Middle frontal gyrus (tissue), 1 donor: Measurements from ENCODE around the gene CCDC38.

Experiments
- DNase-seq: peaks from one replicate; pipeline ENCODE4 v3.0.0-alpha.2; 2015; ENCODE audit warnings: low spot score; ENCODE audit errors: extremely low spot score

The CCDC38 gene

DNA sequence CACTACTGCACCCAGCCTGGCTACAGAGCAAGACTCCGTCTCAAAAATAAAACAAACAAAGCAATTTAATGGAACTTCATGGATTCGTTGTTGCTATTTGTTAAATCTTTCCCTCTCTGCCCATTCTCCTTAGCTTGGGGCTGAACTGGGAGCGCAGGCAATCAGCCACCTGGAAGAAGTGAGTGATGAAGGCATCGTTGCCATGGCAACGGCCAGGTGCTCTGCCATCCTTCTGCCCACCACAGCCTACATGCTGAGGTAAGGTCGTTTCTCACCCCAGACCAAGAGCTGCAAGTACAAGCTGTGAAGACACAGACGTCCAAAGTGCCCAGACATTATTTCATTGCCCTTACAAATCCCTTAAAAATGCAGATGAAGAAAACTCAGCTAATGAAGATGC lies 19.8 kb upstream of the CCDC38 start:
- DNase-seq = no peak

DNA sequence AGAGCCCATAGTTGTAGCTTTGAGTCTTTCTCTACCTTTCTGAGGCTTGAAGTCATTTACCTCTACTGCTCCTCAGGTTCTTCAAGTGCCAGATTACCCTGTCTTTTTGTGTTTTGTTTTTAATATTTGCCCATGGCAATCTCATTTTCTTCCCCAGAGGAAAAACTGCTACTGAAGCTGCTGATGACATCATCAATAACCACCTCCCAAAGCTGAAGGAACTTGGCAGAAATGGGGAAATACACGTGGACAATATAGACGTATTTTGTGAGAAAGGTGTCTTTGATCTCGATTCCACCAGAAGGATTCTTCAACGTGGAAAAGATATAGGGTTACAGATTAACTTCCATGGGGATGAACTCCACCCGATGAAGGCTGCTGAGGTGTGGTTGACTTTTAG lies 17.8 kb upstream of the CCDC38 start:
- no peak for DNase-seq

DNA sequence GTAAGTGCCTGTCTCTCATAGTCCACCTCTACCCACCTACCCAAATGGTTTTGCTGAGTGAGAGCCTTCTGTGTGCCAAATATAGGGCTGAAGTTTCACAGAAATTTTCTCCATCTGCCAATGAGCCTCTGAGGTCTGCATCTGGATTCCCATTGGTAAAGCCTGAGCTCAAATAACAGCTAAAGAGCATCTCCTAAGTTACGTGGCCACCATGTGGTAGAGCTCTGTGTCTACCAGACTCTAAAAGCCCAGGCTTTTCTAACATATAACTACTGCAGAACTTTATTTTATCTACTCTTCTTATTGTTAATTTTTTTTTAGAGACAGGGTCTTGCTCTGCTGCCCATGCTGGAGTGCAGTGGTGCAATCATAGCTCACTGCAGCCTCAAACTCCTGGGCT lies 16.7 kb upstream of the CCDC38 start:
- DNase-seq = no peak

DNA sequence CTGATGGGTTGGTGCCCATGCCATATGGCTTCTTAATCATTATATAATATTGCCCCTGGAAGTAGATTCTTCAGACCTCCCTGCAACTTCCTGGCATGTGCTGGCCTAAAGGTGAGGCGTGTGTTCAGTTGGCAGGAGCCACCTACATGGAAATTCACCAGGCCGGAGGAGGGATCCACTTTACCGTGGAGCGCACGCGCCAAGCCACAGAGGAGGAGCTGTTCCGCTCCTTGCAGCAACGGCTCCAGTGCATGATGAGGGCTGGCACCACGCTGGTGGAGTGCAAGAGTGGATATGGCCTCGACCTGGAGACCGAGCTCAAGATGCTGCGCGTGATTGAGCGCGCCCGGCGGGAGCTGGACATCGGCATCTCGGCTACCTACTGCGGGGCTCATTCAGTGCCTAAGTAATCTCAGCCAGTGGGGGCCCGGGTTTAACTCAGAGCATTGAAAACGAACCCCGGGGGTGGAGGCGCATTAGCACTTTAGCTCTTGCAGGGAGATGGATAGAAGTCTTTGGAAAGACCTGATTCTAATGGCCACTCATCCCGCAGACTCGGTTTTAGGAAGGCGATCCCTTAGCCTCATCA lies 14.2 kb upstream of the CCDC38 start:
- DNase-seq = no peak

DNA sequence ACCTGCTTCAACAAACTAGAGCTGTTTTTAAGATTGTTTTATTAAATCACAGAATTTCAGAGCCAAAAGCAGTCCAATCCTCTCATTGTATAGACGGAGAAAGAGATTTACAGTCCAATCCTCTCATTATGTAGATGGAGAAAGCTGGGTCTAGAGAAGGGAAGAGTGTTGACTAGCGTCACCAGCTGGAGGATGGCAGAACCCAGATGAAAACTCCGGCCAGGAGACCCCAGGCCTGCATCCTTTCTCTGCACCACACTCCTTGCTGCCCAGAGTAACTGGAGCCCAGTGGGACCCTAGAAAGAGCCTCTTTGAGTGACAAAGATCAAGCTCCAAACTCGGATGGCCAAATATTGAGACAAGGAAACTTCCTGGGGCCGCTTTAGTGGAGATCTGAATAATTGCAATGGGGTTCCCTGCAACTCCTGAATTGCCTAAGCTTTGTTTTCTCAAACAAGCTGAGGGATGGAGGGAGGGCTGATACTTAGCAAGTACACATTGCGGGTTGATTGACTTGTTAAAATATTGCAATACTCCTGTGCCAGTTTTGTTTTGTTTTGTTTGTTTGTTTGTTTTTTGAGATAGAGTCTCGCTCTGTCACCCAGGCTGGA lies 13.2 kb upstream of the CCDC38 start:
- no peak for DNase-seq

DNA sequence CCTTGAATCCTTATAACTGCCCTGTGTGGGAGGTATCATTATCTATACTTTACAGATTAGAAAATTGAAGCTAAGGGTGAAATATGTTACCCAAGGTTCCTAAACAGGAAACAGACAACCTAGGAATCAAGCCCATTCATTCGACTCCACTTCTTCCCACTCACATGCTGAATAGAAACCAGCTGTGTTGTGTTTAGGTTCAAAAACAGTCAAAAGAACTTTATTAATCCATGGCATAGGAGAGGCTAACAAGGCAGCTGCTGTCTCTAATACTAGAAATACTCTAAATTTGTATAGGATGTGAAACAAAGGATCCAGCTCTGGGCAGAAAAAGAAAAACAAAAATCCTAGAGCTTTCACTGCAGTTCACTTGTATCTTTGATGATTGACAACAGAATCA lies 10.6 kb upstream of the CCDC38 start:
- no peak for DNase-seq

DNA sequence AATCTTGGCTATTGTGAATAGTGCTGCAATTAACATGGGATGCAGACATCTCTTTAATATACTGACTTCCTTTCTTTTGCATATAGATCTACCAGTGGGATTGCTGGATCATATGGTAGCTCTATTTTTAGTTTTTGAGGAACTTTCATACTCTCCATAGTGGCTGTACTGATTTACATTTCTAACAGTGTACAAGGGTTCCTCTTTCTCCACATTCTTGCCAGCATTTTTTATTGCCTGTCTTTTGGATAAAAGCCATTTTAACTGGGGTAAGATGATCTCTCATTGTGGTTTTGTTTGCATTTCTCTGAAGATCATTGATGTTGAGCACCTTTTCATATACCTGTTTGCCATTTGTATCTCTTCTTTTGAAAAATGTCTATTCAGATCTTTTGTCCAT lies 9.1 kb upstream of the CCDC38 start:
- no peak for DNase-seq

DNA sequence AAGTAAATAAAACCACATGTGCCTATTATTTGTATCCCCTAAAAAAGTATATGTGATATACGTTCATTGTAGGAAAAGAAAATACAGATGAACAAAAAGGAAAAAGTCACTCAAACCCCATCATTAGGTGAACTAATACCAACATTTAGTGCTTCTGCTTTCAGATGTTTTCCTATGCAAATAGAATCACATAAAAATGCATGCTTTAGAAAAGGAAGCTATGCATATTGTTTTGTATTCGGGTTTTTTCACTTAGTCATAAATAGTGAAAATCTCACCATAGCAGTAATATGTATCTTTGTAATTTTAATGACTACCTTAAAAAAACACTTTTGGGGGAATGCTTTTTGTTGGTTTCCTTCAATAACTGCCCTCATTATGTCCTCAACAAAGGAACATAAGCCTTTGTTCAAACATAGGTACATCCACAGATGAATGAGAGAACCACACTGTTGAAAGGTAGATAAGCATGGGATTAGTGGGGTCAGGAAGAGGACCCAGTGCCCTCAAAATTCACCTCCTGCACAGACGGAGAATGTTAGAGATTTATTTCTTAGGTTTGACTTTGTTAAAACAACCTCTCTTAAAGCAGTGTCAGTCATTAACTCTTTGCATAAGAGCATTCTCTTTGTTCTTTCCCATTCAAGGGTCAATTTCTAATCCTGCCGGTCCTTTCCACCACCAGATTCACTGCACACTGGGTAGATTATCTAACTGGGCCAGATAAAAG lies 7.2 kb upstream of the CCDC38 start:
- DNase-seq = no peak

DNA sequence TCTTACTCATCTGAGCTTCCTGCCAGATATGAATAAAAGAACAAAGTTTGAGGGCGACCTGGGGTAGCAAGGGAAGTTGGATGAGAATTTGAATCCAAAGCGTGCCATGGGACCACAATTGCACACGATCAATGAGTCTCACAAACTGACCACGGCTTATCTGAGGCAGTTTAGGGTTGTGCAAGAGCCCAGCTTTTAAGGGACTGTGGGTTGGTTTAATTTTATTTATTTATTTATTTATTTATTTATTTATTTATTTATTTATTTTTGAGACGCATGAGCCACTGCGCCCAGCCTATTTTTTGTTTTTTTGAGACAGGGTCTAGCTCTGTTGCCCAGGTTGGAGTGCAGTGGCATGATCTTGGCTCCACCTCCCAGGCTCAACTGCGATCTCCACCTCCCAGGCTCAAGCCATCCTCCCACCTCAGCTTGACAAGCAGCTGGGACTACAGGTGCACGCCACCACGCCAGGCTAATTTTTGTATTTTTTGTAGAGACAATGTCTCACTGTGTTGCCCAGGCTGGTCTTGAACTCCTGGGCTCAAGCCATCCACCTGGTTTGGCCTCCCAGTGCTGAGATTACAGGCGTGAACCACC lies 1.8 kb upstream of the CCDC38 start:
- no peak for DNase-seq

DNA sequence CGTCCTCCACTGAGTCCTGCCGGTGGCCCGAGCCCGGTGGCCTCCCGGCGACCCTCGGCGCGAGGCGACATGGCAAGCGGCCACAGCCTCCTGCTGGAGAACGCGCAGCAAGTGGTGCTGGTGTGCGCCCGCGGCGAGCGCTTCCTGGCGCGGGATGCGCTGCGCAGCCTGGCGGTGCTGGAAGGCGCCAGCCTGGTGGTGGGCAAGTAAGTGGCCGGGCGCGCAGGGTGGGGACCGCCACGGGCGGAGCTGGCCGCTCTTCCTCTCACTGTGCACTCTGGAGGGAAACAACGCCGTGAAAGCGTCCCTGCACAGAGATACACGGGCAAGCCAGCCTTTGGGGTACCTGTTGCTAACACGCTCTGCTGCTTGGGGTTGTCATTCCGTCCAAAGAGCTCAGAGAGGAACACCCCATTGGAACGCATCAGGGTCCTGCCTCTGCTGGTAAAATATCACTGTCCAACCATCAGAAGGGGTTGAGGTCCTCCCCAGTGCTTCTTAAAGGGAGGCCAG lies 972 bp upstream of the CCDC38 start, which contains the start of gene AMDHD1:
Gene AMDHD1 (plus strand): TSS at position 2 of the 513 bp plus-strand sequence. CDS start 68 bp downstream, at position 70.
- no peak for DNase-seq

DNA sequence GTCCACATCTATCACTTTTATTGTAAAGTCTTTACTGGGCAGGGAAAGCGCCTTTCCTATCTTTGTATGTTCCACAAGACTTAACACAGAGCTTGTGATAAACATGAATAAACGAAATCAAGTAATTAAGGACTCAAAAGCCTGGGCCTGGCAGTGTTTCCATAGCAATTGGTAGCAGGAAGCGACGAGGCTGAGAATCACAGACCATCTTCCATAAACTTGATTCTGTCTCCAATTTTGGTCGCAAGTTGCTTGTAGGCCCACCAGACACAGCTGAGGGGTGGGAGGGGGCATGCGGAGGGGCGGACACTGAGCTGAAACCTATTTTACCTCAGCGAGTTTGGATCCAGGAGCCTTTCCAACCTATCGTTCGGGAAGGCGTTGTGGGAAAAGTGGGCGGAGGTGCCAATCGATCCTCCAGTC lies 302 bp downstream of the CCDC38 start:
- DNase-seq = no peak

DNA sequence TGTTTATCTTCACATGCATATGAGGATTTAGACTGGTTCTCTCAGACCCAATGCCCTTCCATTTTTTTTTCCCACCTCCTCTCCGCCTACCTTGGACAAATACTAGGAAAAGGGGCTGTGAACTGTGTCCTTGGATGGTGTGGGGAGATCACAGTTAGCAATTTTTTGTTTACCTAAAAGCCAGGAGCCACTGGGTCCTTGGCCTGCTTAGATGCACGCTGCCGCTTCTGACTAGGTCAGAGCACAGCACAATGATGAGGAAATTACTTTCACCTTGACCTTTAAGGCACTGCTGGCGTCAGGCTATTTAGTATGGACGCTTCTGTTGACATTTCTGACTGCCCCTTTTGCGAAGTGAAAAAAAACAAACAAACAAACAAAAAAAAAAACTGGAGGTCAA lies 1.9 kb downstream of the CCDC38 start:
- no peak for DNase-seq

DNA sequence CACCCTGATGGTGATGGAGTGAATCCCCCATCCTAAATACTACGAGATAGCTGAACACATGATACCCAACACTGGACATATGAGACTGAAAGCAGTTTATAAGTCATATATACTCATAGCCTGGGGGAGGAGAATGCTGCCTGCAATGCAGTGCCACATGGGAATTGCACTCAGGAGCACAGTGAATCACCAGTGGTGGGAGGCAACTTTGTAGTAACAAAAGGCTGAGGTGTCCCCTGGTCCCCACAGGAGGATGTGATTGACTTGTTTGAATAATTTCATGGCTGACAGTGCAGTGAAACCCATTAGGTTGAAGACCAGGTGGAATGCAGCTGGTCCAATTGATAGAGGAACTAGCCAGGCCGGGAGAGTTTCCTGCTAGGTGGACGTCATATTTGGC lies 20.2 kb downstream of the CCDC38 start:
- DNase-seq = no peak

DNA sequence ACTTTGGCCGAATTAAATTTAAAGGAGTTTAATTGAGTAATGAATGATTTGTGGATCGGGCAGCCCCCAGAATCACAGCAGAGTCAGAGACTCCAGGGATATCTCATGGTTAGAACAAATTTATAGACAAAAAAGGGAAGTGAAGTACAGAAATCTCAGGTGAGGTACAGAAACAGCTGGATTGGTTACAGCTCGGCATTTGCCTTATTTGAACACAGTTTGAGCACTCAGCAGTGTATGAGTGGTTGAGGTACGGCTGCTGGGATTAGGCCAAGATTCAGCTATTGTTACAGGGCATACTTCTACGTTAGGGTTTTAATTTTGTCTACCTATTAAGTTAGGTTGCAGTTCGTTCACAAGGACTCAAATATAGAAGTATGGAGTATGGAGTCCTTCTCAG lies 23.3 kb downstream of the CCDC38 start:
- DNase-seq = no peak

DNA sequence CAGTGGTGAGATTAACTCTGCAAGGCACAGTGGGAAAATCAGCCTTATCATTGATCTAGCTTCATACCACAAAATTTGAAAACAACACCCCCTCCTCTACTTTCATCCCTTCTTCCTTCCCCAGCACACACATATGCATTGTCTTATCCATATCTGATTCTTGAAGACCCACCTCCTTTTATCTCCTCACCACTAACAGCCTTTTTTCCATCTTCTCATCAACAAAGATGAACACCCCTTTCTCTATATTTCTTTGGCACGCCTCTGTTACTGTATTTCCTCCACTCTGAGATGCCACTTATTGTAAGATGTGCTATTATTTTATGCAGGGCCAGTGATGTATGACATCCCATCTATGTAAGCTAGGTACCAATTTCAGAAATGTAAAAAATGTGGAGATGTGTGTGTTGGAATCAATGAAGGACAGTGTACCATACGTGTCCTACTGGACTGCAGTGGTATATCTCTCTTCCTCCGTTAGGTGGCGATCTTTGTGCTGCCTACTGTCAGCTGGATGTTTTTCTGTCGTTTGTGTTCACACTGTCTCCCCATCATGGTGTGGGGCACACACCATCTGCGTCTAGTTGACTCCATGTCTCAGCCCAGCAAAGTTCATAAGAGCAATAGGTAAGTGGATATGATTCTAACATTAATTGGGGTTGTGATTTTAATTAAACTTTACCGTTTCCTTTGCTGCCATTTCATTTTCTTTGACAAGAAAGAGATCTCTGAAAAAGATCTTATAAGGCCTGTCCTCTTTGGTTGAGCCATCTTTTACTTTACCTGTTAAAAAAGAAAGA lies 24.0 kb downstream of the CCDC38 start:
- no peak for DNase-seq

DNA sequence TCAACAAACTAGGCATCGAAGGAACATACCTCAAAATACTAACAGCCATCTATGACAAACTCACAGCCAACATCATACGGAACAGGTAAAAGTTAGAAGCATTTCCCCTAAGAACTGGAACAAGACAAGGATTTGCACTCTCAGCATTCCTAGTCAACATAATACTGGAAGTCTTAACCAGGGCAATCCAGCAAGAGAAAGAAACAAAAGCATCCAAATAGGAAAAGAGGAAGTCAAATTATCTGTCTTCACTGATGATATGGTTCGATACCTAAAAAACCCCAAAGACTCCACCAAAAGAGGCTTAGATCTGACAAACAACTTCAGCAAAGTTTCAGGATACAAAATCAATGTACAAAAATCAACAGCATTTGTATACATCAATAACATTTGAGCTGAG lies 32.5 kb downstream of the CCDC38 start:
- DNase-seq = no peak

DNA sequence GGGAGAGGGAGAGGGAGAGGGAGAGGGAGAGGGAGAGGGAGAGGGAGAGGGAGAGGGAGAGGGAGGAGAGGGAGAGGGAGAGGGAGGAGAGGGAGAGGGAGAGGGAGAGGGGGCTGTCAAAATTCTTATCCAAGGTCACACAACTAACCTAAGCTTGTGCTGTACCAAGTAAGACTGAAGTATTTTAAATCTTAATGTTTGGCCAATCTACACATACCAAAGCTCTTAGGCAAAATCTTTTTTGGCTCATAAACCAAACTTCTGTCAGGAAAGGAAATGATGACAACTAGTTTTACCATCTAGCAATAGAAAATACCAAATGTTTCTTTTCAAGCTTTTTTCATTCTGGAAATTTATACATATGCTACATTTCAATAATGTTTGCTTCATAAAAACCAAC lies 33.8 kb downstream of the CCDC38 start:
- no peak for DNase-seq

DNA sequence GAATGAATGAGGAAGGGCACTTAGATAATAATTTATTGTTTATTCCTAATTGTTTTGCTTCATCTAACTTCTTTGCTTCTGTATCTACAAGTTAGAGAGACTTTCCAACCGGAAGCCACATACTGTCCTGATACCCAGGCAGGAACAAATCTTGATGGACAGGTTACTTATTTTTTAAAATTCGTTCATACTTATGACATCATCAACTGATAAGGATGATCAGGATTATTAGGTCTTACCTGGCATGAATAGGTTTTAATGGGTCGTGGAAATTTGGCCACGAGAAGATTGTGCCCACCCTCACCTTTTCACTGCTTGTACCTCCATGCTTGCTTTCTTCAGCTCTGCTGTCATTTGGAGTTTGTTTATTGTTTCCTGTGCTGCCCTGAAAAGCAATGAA lies 44.3 kb downstream of the CCDC38 start:
- no peak for DNase-seq

DNA sequence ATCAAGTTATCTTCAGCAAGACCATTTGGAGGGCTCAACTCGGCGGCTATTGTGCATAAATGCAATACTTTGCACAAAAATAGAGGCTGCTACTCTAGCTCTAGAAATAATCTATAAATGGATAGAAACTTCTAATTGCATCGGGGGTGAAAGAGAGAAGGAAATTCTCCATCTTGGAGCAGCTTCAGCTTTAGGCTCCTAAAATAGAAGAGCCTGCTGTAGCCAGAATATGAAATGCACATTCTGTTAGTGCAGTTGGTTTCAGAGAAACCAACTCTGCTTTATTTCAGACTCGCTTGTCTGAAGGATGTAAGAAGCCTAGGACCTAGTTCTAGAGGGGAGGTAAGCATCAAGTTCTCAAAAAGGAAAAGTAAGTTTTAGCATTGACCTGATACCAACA lies 45.6 kb downstream of the CCDC38 start:
- no peak for DNase-seq

DNA sequence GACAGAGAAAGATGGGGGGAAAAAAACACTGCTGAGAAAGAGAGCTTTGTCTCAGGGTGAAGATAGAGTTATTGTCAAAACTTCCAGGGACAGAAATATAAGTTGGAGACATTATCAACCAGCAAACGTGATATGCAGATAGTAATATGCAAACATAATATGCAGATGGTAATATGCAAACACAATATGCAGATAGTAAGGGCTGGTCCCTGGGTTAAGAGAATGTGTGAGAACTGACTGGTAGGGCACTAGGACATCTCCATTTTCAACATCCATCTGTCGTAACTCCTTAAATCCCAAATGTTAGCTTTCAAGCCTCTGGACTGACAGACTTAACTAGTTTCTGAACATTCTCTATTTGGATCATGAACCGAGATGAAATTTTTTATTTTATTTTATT lies 51.5 kb downstream of the CCDC38 start:
- no peak for DNase-seq

DNA sequence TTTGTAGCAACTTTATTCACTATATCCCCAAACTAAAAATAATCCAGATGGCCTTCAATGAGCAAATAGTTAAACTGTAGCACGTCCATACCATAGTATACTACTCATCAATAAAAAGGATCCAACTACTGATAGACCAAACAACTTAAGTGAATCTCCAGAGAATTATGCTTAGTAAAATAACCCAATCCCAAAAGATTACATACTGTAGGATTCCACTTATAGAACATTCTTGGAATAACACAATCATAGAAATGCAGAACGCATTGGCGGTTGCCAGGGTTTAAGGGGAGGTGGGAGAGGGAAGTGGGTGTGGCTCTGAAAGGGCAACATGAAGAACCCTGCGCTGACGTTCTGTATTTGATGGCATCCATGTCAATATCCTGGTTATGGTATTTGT lies 55.1 kb downstream of the CCDC38 start:
- no peak for DNase-seq
